WTC11 (cell line): ENCODE data around the gene SLIT3.

Experiments
- PRRX2 ChIP-seq: fragments of 250-450 bp; sonication (Bioruptor Pico); IDR thresholded peaks from 2 replicates; pipeline ENCODE4 v1.8.0; 2021; ENCODE audit warnings: mild to moderate bottlenecking
- TCF7 ChIP-seq: sonication (generic); formaldehyde crosslinking; IDR thresholded peaks from 2 replicates; pipeline ENCODE4 v1.8.0; 2022; ENCODE audit warnings: mild to moderate bottlenecking, low read depth, missing genetic modification reagents, moderate library complexity
- TF ChIP-seq, protein P1 (sequence below): fragments of 200-600 bp; IDR thresholded peaks from 2 replicates; pipeline ENCODE4 v1.8.0; 2022; ENCODE audit warnings: antibody characterized with exemption

DNA sequence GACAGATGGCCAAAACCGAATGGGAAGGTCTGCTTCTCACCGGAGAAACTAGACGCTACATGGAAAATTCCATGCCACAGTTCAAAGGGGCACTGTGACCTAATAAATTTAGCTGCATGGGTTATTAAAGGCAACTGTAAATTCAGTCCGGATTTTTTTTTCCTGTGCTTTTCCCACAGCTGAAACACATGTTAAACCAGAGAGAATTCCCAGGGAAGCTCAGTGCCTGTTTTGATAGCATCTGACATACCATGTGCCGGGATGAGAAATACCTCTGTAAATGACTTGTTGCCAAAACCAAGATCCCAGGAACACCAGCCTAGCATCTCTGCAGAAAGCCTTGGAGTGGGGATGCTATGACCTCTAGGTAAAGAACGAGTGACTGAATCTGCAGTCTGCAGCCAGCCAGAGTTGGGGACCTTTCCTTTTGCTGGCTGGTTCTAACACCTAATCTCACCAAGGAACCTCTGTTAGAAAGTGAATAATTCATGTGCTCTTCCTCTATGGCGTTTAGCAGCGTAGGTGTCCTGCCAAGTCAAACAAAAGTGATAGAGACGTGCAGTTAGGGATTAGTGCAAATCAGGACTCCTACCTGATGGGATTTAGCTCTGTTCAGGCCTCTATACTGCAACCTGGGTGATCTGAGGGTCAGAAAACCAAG is 77.9 kb downstream of the SLIT3 start:
- TF ChIP-seq, protein P1, sequence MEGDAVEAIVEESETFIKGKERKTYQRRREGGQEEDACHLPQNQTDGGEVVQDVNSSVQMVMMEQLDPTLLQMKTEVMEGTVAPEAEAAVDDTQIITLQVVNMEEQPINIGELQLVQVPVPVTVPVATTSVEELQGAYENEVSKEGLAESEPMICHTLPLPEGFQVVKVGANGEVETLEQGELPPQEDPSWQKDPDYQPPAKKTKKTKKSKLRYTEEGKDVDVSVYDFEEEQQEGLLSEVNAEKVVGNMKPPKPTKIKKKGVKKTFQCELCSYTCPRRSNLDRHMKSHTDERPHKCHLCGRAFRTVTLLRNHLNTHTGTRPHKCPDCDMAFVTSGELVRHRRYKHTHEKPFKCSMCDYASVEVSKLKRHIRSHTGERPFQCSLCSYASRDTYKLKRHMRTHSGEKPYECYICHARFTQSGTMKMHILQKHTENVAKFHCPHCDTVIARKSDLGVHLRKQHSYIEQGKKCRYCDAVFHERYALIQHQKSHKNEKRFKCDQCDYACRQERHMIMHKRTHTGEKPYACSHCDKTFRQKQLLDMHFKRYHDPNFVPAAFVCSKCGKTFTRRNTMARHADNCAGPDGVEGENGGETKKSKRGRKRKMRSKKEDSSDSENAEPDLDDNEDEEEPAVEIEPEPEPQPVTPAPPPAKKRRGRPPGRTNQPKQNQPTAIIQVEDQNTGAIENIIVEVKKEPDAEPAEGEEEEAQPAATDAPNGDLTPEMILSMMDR, result no peak
- TF ChIP-seq TCF7 (no peak), PRRX2 (CRISPR knock-in tag) (no peak)
